Calu3 (cell line): ENCODE measurements around the gene PRDM10. TPM values are rescaled to one million over a fixed set of nuclear protein-coding genes. Genes with fewer than 3 reads are reported as not detected.
"Not testable (repeated sequence)": the region's sequence is repeated elsewhere in the genome, so short reads cannot be mapped to it uniquely, and the experiment has no call there.

Experiments used
- BruUV-seq: library from RNA; stranded (reverse); fragments of 400-500 nt; replicated peaks from 2 replicates; lab custom pipeline; 2021; lab: Mats Ljungman, UMichigan
- CTCF ChIA-PET: fragments of 300-600 bp; sonication (Branson Sonifier 250); formaldehyde crosslinking; loops from one replicate; lab custom pipeline; 2022; ENCODE audit warnings: antibody characterized with exemption; lab: Charles Lee
- DNase-seq: peaks from one replicate; pipeline ENCODE4 v3.0.0; 2022
- H3K27ac Mint-ChIP-seq: one replicate; pipeline ENCODE4 v1.8.0; 2022; ENCODE audit warnings: mixed read lengths; ENCODE audit not compliant: unreplicated experiment
- H3K27me3 Mint-ChIP-seq: one replicate; pipeline ENCODE4 v1.8.0; 2022; ENCODE audit warnings: mixed read lengths; ENCODE audit not compliant: unreplicated experiment
- H3K36me3 Mint-ChIP-seq: one replicate; pipeline ENCODE4 v1.8.0; 2022; ENCODE audit warnings: mild to moderate bottlenecking, moderate library complexity, mixed read lengths; ENCODE audit not compliant: insufficient read depth, unreplicated experiment
- H3K4me1 Mint-ChIP-seq: one replicate; pipeline ENCODE4 v1.8.0; 2022; ENCODE audit warnings: mild to moderate bottlenecking, low read depth, mixed read lengths; ENCODE audit not compliant: unreplicated experiment
- H3K4me3 Mint-ChIP-seq: one replicate; pipeline ENCODE4 v1.8.0; 2022; ENCODE audit warnings: mild to moderate bottlenecking, low read depth, moderate library complexity, mixed read lengths; ENCODE audit not compliant: unreplicated experiment
- H3K9me3 Mint-ChIP-seq: one replicate; pipeline ENCODE4 v1.8.0; 2022; ENCODE audit warnings: low read depth, mixed read lengths; ENCODE audit not compliant: unreplicated experiment
- CTCF ChIP-seq: fragments of 200-600 bp; IDR thresholded peaks from one replicate; pipeline ENCODE4 v1.8.0; 2022; ENCODE audit warnings: antibody characterized with exemption; ENCODE audit not compliant: unreplicated experiment
- intact Hi-C: fragments of 100-400 bp; cut with micrococcal nuclease; formaldehyde crosslinking; loops from one replicate; pipeline ENCODE4 v1.10.0; 2022; ENCODE audit not compliant: unreplicated experiment
- total RNA-seq: library from RNA; stranded (reverse); gene quantifications from 2 replicates; pipeline ENCODE4 v1.2.3, GENCODE V29; 2022

Gene PRDM10
- total RNA-seq, 1 experiment from 2014 or later, result 8.1 TPM

- CTCF ChIA-PET, result interaction anchor here (0.6 kb wide), 1 partner anchor 116 kb away, joined by 4 read pairs; no protein-coding TSS in a partner anchor
- Mint-ChIP-seq H3K27ac (no peak overlapping the region), H3K4me3 (no peak overlapping the region), H3K36me3 (no peaks in the 10 kb centered on the region), H3K9me3 (no peaks in the 10 kb centered on the region), H3K27me3 (no peaks in the 10 kb centered on the region), H3K4me1 (peaks cover 29% of the 10 kb centered on the region)
- no peak for DNase-seq
- intact Hi-C loops, result no loop called here
- no peak for TF ChIP-seq CTCF
- no TSS peak for BruUV-seq
Observed at GRCh38 chr11:130024361-130024760, 21.7 kb upstream of the PRDM10 start.

GRCh38 chr11:130023204-130023603 is 20.6 kb upstream of the PRDM10 start:
- TF ChIP-seq CTCF, result no peak
- H3K4me3 Mint-ChIP-seq, result peak overlapping the region; percentile 36
- no peaks in the 10 kb centered on the region for H3K36me3 Mint-ChIP-seq
- CTCF ChIA-PET, result no interaction called here
- intact Hi-C loops, result no loop called here
- no peaks in the 10 kb centered on the region for H3K27me3 Mint-ChIP-seq
- H3K4me1 Mint-ChIP-seq, result peaks cover 22% of the 10 kb centered on the region
- DNase-seq, result peak; percentile 65
- H3K9me3 Mint-ChIP-seq, result no peaks in the 10 kb centered on the region
- peak overlapping the region; percentile 57 for H3K27ac Mint-ChIP-seq
- BruUV-seq, result no TSS peak

- intact Hi-C loops, result no loop called here
- TF ChIP-seq CTCF, result no peak
- Mint-ChIP-seq H3K27me3 (no peaks in the 10 kb centered on the region), H3K4me1 (peaks cover 22% of the 10 kb centered on the region), H3K4me3 (no peak overlapping the region), H3K36me3 (no peaks in the 10 kb centered on the region), H3K9me3 (no peaks in the 10 kb centered on the region), H3K27ac (peak overlapping the region; percentile 57)
- BruUV-seq, result no TSS peak
- CTCF ChIA-PET, result no interaction called here
- no peak for DNase-seq
Observed at GRCh38 chr11:130022799-130023198, 20.2 kb upstream of the PRDM10 start.

GRCh38 chr11:130021606-130022005 is 19.0 kb upstream of the PRDM10 start:
- intact Hi-C loops, BruUV-seq, H3K36me3 Mint-ChIP-seq, H3K27me3 Mint-ChIP-seq, DNase-seq, H3K27ac Mint-ChIP-seq, CTCF ChIA-PET, H3K4me3 Mint-ChIP-seq, H3K9me3 Mint-ChIP-seq: not testable (repeated sequence)
- peaks cover 22% of the 10 kb centered on the region for H3K4me1 Mint-ChIP-seq

- intact Hi-C loops, result no loop called here
- Mint-ChIP-seq H3K27me3 (no peaks in the 10 kb centered on the region), H3K27ac (no peak overlapping the region), H3K9me3 (peaks cover 3% of the 10 kb centered on the region), H3K36me3 (no peaks in the 10 kb centered on the region), H3K4me3 (no peak overlapping the region), H3K4me1 (peaks cover 22% of the 10 kb centered on the region)
- DNase-seq, result no peak
- no peak for TF ChIP-seq CTCF
- CTCF ChIA-PET, result no interaction called here
- no TSS peak for BruUV-seq
Observed at GRCh38 chr11:130020323-130020722, 17.7 kb upstream of the PRDM10 start.

GRCh38 chr11:130015846-130016245 is 13.2 kb upstream of the PRDM10 start:
- H3K36me3 Mint-ChIP-seq, intact Hi-C loops, H3K27me3 Mint-ChIP-seq, BruUV-seq, CTCF ChIA-PET, H3K27ac Mint-ChIP-seq, H3K9me3 Mint-ChIP-seq, H3K4me1 Mint-ChIP-seq, DNase-seq, H3K4me3 Mint-ChIP-seq: not testable (repeated sequence)
